ENCODE measurements around the gene GLI2. TPM values are rescaled to one million over a fixed set of nuclear protein-coding genes. Genes with fewer than 3 reads are reported as not detected.

The GLI2 gene
- total and polyA plus RNA-seq, 2 experiments from 2014 or later = 53.6 to 57.0 TPM

- TF ChIP-seq CTCF (conservative IDR thresholded peaks at IDR 0.05; ENCODE audit: low read depth in 2 of 2) (no peak), STAT1 (IDR thresholded peaks at IDR 0.05; ENCODE audit: unreplicated experiment) (no peak), ZNF331 (CRISPR knock-in tag; IDR thresholded peaks at IDR 0.05; ENCODE audit: low read depth) (no peak), ZNF114 (CRISPR knock-in tag; IDR thresholded peaks at IDR 0.05) (no peak)
Observed at GRCh38 chr2:120715941-120716340, 19.7 kb upstream of the GLI2 start (continued).

GRCh38 chr2:120716641-120717585, 18.8 kb upstream of the GLI2 start:
- Mint-ChIP-seq H3K27me3 (ENCODE audit: insufficient read depth, low read depth, poor library complexity) (peaks cover 21% of the 10 kb centered on the region), H3K27ac (no peak overlapping the region), H3K4me1 (peaks cover 25% of the 10 kb centered on the region), H3K4me3 (no peak overlapping the region), H3K36me3 (ENCODE audit: low read depth) (no peaks in the 10 kb centered on the region), H3K9me3 (no peaks in the 10 kb centered on the region)
- H3K9me2 ChIP-seq (ENCODE audit: insufficient read depth) = no peaks in the 10 kb centered on the region
- no peaks in the 10 kb centered on the region for H3F3A ChIP-seq (replicated peaks; ENCODE audit: low read depth)
- H3K4me2 ChIP-seq = no peak overlapping the region
- no peaks in the 10 kb centered on the region; the same call in 1 of the 2 replicates for H3K36me3 ChIP-seq (ENCODE audit: insufficient read depth)
- DNase-seq (ENCODE audit: low spot score) (no peak), ATAC-seq (peak; percentile 48)
- H4K20me1 ChIP-seq (replicated peaks; ENCODE audit: insufficient read depth) = no peaks in the 10 kb centered on the region
- peak overlapping the region; percentile 63; the same call in 1 of the 2 replicates for H2AFZ ChIP-seq
- no peaks in the 10 kb centered on the region for H3K79me2 ChIP-seq (replicated peaks; ENCODE audit: insufficient read depth)
- no peak overlapping the region for H3K27ac ChIP-seq (ENCODE audit: low read depth)
- H3K27me3 ChIP-seq (ENCODE audit: insufficient read depth) = peaks cover 4% of the 10 kb centered on the region; the same call in 1 of the 2 replicates
- TF ChIP-seq EZH2phosphoT487 (IDR thresholded peaks at IDR 0.05; ENCODE audit: unreplicated experiment) (no peak), EZH2 (IDR thresholded peaks at IDR 0.05; ENCODE audit: low read depth, unreplicated experiment) (no peak), REST (IDR thresholded peaks at IDR 0.05; ENCODE audit: unreplicated experiment) (no peak), CTCF (conservative IDR thresholded peaks at IDR 0.05; ENCODE audit: low read depth in 2 of 2) (no peak), JUNB (IDR thresholded peaks at IDR 0.05; ENCODE audit: unreplicated experiment) (no peak), ZNF331 (CRISPR knock-in tag; IDR thresholded peaks at IDR 0.05; ENCODE audit: low read depth) (no peak)
- no peak overlapping the region for H3K4me3 ChIP-seq
- peaks cover 23% of the 10 kb centered on the region for H3K4me1 ChIP-seq (ENCODE audit: insufficient read depth)
